ACC112 (cell line): ENCODE results near the gene PUS10.

Source experiments
- H2AFZ ChIP-seq: fragments of 200-600 bp; sonication (generic); one replicate; pipeline ENCODE4 v1.6.0; 2017; ENCODE audit warnings: antibody characterized with exemption, low read length; ENCODE audit not compliant: unreplicated experiment
- H3K27ac ChIP-seq: fragments of 200-600 bp; sonication (generic); 2 replicates; pipeline ENCODE4 v1.5.1; 2014; ENCODE audit warnings: low read depth, mild to moderate bottlenecking, antibody characterized with exemption, low read length, moderate library complexity
- H3K27me3 ChIP-seq: fragments of 200-600 bp; sonication (generic); 2 replicates; pipeline ENCODE4 v1.6.1; 2014; ENCODE audit warnings: mild to moderate bottlenecking, antibody characterized with exemption, low read length, moderate library complexity, mixed read lengths; ENCODE audit not compliant: insufficient read depth
- H3K36me3 ChIP-seq: fragments of 200-600 bp; sonication (generic); 2 replicates; pipeline ENCODE4 v1.6.1; 2016; ENCODE audit warnings: mild to moderate bottlenecking, antibody characterized with exemption, low read length, moderate library complexity, mixed read lengths; ENCODE audit not compliant: insufficient read depth
- H3K4me1 ChIP-seq: fragments of 200-600 bp; sonication (generic); one replicate; pipeline ENCODE4 v1.6.1; 2016; ENCODE audit warnings: low read length, mixed read lengths; ENCODE audit not compliant: insufficient read depth, unreplicated experiment, control insufficient read depth
- H3K4me3 ChIP-seq: fragments of 200-600 bp; sonication (generic); 2 replicates; pipeline ENCODE4 v1.5.1; 2014; ENCODE audit warnings: mild to moderate bottlenecking, low read depth, low read length
- H3K79me2 ChIP-seq: fragments of 200-600 bp; sonication (generic); one replicate; pipeline ENCODE4 v1.6.0; 2016; ENCODE audit warnings: low read length; ENCODE audit not compliant: control insufficient read depth, unreplicated experiment, insufficient read depth

The PUS10 gene

DNA sequence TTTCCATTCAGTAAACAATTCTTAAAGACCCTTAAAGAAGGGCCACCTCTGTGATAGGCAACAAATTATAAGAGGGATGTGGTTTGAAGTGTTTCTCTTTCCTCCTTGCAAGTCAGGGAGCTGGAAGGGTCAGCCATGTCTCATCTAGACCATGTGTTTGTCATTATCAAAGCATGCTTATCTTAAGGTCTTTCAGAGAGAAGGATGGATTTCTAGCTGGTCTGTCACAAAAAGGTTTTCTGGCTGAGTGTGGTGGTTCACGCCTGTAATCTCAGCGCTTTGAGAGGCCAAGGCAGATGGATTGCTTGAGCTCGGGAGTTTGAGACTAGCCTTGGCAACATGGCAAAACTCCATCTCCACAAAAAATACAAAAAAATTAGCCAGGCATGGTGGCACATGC lies 59.7 kb downstream of the PUS10 start:
- Histone ChIP-seq H3K27me3 (no peaks in the 10 kb centered on the region), H2AFZ (no peak overlapping the region), H3K36me3 (no peaks in the 10 kb centered on the region), H3K4me1 (peaks cover 23% of the 10 kb centered on the region), H3K79me2 (no peaks in the 10 kb centered on the region), H3K4me3 (no peak overlapping the region), H3K27ac (peak overlapping the region; percentile 8; the same call in 1 of the 2 replicates)

GRCh38 chr2:60957643-60958042 lies 60.4 kb downstream of the PUS10 start:
- H3K36me3 ChIP-seq = no peaks in the 10 kb centered on the region
- H3K4me1 ChIP-seq = peaks cover 23% of the 10 kb centered on the region
- H3K27ac ChIP-seq = no peak overlapping the region
- H2AFZ ChIP-seq = no peak overlapping the region
- H3K79me2 ChIP-seq = no peaks in the 10 kb centered on the region
- H3K27me3 ChIP-seq = no peaks in the 10 kb centered on the region
- no peak overlapping the region for H3K4me3 ChIP-seq

- H3K27me3 ChIP-seq = no peaks in the 10 kb centered on the region
- no peak overlapping the region for H3K27ac ChIP-seq
- no peak overlapping the region for H2AFZ ChIP-seq
- H3K4me3 ChIP-seq = no peak overlapping the region
- no peaks in the 10 kb centered on the region for H3K36me3 ChIP-seq
- no peaks in the 10 kb centered on the region for H3K79me2 ChIP-seq
- H3K4me1 ChIP-seq = peaks cover 23% of the 10 kb centered on the region
Measured at GRCh38 chr2:60957224-60957623, 60.8 kb downstream of the PUS10 start.

DNA sequence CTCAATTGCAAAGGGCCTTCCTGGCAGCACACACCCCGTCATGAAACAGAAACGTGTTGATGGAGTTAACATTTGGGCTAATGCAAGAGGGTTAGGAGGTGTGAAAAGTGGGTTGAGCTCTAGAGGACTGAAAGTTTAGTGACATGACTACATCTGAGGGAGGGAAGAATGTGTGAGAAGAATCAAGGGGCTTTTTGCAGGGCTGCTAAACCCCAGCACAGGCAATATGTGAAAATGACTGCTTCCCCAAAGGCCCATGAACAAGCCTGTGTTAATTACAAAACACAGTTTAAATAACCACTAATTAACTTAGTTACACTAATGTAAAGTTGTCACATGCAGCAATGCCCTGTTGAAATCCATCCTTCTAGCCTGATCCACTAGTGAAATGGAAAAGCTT lies 63.9 kb downstream of the PUS10 start:
- H3K79me2 ChIP-seq = no peaks in the 10 kb centered on the region
- H3K27ac ChIP-seq = no peak overlapping the region
- H3K27me3 ChIP-seq = no peaks in the 10 kb centered on the region
- H3K4me3 ChIP-seq = no peak overlapping the region
- no peak overlapping the region for H2AFZ ChIP-seq
- peaks cover 11% of the 10 kb centered on the region for H3K4me1 ChIP-seq
- H3K36me3 ChIP-seq = no peaks in the 10 kb centered on the region

DNA sequence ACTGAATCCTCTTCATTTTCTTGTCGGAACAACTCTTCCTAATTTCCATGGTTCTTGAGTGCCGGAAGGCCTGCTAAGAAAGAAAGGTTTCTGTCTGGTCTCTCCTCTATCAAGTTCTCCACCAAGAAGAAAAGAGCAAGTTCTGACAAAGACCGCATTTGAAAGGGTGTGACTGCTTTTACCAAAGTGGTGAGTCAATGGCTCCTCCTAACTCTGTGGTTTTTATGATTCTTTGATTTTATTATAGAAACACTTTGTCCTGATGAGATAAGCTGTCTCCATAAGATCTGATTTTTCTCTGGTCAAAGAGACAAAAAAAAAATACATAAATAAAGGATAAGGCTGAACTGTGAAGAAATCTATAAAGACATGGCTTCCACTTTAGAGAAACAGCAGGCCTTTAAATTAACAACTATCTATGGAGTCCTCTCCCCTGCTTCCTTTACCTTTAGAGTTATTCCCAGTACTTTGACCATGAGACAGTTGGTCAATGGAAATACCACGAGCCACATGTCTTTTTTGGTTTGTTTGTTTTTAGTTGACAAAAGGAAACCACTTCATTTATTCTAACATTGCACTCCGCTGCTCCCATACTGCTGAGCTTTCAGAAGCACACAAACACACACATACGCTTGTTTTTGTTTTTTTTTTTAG lies 69.0 kb downstream of the PUS10 start:
- H3K79me2 ChIP-seq = no peaks in the 10 kb centered on the region
- no peak overlapping the region for H2AFZ ChIP-seq
- 0 out of 2 replicates have a peak, but pooled peaks cover 5% of the 10 kb centered on the region for H3K36me3 ChIP-seq
- H3K27ac ChIP-seq = no peak overlapping the region
- H3K4me1 ChIP-seq = no peaks in the 10 kb centered on the region
- H3K4me3 ChIP-seq = no peak overlapping the region
- H3K27me3 ChIP-seq = no peaks in the 10 kb centered on the region

- Histone ChIP-seq H2AFZ (no peak overlapping the region), H3K36me3 (0 out of 2 replicates have a peak, but pooled peaks cover 5% of the 10 kb centered on the region), H3K79me2 (no peaks in the 10 kb centered on the region), H3K4me3 (no peak overlapping the region), H3K27me3 (no peaks in the 10 kb centered on the region), H3K4me1 (no peaks in the 10 kb centered on the region), H3K27ac (no peak overlapping the region)
Measured at GRCh38 chr2:60948161-60948560, 69.9 kb downstream of the PUS10 start.

GRCh38 chr2:60947056-60947455 lies 71.0 kb downstream of the PUS10 start:
- Histone ChIP-seq H2AFZ (no peak overlapping the region), H3K79me2 (no peaks in the 10 kb centered on the region), H3K27ac (no peak overlapping the region), H3K36me3 (0 out of 2 replicates have a peak, but pooled peaks cover 5% of the 10 kb centered on the region), H3K27me3 (no peaks in the 10 kb centered on the region), H3K4me3 (no peak overlapping the region), H3K4me1 (no peaks in the 10 kb centered on the region)

DNA sequence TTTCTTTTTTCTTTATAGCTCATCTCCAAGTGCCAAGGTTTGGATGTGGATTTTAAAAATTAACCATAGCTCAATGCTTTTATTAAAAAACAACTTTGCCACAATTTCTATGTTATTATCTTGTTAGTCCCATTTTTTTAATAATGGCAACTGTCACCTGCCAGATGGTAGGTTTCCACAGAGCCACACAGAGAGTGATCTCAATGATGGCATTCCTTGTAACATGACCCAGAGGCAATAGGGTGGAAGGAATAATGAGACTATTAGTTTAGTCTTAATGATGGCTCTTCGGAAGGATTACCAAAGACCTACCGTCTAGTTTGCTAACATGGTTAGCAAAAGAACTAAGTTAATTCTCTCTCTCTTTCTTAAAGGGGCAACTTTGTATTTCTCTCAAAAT lies 72.7 kb downstream of the PUS10 start:
- peaks cover 8% of the 10 kb centered on the region; the same call in 1 of the 2 replicates for H3K36me3 ChIP-seq
- no peaks in the 10 kb centered on the region for H3K27me3 ChIP-seq
- H2AFZ ChIP-seq = no peak overlapping the region
- no peaks in the 10 kb centered on the region for H3K4me1 ChIP-seq
- no peaks in the 10 kb centered on the region for H3K79me2 ChIP-seq
- H3K27ac ChIP-seq = no peak overlapping the region
- no peak overlapping the region for H3K4me3 ChIP-seq

DNA sequence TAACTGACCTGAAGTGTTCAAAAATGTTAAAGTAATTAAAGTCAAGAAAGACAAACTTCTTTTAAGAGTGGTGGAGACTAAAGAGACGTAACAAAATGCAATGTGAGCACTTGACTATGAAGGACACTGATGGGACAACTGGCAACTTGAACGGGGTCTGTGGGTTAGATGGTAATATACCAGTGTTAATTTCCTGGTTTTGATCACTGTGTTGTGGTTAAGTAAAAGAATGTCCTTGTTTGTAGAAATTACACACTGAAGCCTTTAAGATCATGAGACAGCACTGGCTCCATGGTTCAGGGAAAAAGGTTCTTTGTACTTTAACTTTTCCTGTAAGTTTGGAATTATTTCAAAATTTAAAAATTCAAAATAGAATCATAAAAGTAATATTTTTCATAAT lies 78.4 kb downstream of the PUS10 start:
- no peak overlapping the region for H3K27ac ChIP-seq
- no peaks in the 10 kb centered on the region for H3K4me1 ChIP-seq
- no peaks in the 10 kb centered on the region for H3K27me3 ChIP-seq
- H3K79me2 ChIP-seq = no peaks in the 10 kb centered on the region
- no peak overlapping the region for H2AFZ ChIP-seq
- no peak overlapping the region for H3K4me3 ChIP-seq
- peaks cover 3% of the 10 kb centered on the region; the same call in 1 of the 2 replicates for H3K36me3 ChIP-seq

DNA sequence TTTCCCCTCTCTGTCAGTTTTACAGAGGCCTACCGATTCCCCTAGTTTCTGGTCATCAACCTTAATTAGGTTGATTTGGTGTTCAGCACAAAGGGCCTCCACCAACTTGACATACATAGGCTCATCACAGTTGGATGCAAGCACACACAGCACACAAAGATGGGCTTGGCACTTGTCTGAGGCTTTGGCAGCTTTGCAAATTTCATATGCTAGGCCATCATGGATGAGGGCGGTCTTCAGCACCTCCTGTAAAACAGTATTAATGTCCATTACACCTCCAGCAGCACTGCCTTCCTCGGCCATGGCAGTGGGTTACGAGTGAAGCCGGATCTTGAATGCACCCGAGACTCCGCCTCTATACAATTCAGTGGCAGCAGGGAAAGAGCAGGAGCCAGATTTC lies 79.8 kb downstream of the PUS10 start:
- Histone ChIP-seq H3K27me3 (no peaks in the 10 kb centered on the region), H3K36me3 (peaks cover 3% of the 10 kb centered on the region; the same call in 1 of the 2 replicates), H3K4me3 (no peak overlapping the region), H3K79me2 (no peaks in the 10 kb centered on the region), H2AFZ (no peak overlapping the region), H3K4me1 (no peaks in the 10 kb centered on the region), H3K27ac (no peak overlapping the region)

- Histone ChIP-seq H3K79me2 (no peaks in the 10 kb centered on the region), H3K27me3 (no peaks in the 10 kb centered on the region), H3K4me1 (no peaks in the 10 kb centered on the region), H3K4me3 (no peak overlapping the region), H3K27ac (no peak overlapping the region), H2AFZ (no peak overlapping the region), H3K36me3 (peaks cover 11% of the 10 kb centered on the region; the same call in 1 of the 2 replicates)
Measured at GRCh38 chr2:60936757-60937156, 81.3 kb downstream of the PUS10 start.
